MM.1S (cell line): ENCODE measurements around the gene APEH.

Experiments used
- EZH2 ChIP-seq: fragments of 300-600 bp; sonication (generic); optimal IDR thresholded peaks from 2 replicates; pipeline ENCODE3; 2017; ENCODE audit warnings: low read depth, mild to moderate bottlenecking, antibody characterized with exemption, low read length, mixed read lengths
- TF ChIP-seq, protein P1 (sequence below): fragments of 300-600 bp; sonication (generic); IDR thresholded peaks from 2 replicates; pipeline ENCODE4 v1.5.1; 2016; ENCODE audit warnings: antibody characterized with exemption, low read length, mixed read lengths

DNA sequence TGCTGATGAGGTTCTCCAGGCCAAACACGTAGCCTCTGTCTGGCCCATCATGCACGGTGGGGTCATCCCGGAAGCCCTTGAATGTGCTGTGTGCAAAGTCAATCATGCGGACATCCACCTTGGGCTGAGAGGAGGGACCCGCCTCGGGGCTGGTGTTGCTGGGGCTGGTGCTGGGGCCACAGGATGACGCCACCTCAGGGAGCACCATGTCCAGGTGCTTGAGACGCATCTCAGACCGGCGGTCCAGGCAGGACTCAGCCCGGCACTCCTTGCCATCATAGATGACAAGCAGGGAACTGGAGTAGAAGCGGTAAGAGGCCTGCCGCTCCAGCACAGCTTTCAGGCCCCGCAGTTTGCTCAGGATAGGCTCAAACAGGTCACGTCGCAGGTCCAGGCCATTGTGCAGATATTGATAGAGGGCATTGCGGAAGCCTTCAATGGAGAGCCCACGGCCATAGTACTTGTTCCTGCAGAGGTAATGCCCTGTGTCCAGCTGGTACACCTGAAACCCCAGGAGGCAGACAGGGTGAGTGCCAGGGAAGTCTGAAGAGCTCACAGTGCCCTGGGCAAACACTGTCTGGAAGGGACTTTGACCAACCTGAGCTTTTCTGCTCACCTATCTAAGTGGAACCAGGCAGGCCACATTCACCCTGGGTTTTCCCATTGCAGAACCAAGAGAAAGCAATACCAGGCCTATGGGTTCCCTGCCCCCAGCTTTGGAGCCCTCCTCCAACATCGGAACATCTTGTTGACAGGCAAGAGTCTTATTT lies 53.2 kb downstream of the APEH start:
- TF ChIP-seq, protein P1, sequence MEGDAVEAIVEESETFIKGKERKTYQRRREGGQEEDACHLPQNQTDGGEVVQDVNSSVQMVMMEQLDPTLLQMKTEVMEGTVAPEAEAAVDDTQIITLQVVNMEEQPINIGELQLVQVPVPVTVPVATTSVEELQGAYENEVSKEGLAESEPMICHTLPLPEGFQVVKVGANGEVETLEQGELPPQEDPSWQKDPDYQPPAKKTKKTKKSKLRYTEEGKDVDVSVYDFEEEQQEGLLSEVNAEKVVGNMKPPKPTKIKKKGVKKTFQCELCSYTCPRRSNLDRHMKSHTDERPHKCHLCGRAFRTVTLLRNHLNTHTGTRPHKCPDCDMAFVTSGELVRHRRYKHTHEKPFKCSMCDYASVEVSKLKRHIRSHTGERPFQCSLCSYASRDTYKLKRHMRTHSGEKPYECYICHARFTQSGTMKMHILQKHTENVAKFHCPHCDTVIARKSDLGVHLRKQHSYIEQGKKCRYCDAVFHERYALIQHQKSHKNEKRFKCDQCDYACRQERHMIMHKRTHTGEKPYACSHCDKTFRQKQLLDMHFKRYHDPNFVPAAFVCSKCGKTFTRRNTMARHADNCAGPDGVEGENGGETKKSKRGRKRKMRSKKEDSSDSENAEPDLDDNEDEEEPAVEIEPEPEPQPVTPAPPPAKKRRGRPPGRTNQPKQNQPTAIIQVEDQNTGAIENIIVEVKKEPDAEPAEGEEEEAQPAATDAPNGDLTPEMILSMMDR: no peak
- no peak for TF ChIP-seq EZH2
